Sigmoid colon (tissue), 4 donors: ENCODE data around the gene DNAJB7.

Experiments used
- EP300 ChIP-seq, 4 donors: sonication (generic); formaldehyde crosslinking; IDR thresholded peaks; one replicate each; pipeline ENCODE4 v1.6.1; 2017; ENCODE audit warnings: antibody characterized with exemption in 4 of 4
- POLR2A ChIP-seq, 2 donors: fragments of 450-650 bp; IDR thresholded peaks; one replicate each; pipeline ENCODE4 v1.6.1; 2016; ENCODE audit warnings: antibody characterized with exemption in 2 of 2, mild to moderate bottlenecking in 2 of 2, moderate library complexity in 2 of 2
- POLR2AphosphoS5 ChIP-seq, 4 donors: sonication (generic); formaldehyde crosslinking; IDR thresholded peaks; one replicate each; pipeline ENCODE4 v1.6.1; 2017; ENCODE audit warnings: antibody characterized with exemption in 4 of 4
- TF ChIP-seq, protein P1 (sequence below), 4 experiments: fragments of 450-650 bp in 3 of 4; fragments of 200-600 bp in 1 of 4; IDR thresholded peaks; one replicate each; pipeline ENCODE4 v1.5.1; 2016 to 2019; ENCODE audit warnings: antibody characterized with exemption in 4 of 4, mild to moderate bottlenecking in 3 of 4, moderate library complexity in 2 of 4

DNA sequence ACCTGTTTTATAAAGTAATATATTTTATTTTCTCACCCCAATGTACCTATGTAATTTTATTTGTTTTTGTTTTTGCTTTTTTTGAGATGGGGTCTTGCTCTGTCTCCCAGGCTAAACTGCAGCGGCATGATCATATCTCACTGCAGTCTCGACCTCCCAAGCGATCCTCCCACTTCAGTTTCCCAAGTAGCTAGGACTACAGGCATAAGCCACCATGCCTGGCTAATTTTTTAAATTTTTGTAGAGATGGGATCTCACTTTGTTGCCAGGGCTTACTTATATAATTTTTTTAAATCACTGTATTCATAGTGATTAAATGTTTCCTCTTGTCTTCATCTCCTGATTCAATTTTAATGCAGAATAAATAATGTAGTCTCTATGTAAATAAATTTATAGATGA is 13.2 kb upstream of the DNAJB7 start:
- TF ChIP-seq, protein P1, sequence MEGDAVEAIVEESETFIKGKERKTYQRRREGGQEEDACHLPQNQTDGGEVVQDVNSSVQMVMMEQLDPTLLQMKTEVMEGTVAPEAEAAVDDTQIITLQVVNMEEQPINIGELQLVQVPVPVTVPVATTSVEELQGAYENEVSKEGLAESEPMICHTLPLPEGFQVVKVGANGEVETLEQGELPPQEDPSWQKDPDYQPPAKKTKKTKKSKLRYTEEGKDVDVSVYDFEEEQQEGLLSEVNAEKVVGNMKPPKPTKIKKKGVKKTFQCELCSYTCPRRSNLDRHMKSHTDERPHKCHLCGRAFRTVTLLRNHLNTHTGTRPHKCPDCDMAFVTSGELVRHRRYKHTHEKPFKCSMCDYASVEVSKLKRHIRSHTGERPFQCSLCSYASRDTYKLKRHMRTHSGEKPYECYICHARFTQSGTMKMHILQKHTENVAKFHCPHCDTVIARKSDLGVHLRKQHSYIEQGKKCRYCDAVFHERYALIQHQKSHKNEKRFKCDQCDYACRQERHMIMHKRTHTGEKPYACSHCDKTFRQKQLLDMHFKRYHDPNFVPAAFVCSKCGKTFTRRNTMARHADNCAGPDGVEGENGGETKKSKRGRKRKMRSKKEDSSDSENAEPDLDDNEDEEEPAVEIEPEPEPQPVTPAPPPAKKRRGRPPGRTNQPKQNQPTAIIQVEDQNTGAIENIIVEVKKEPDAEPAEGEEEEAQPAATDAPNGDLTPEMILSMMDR (IDR thresholded peaks at IDR 0.05), result no peak
- no peak for TF ChIP-seq POLR2A (IDR thresholded peaks at IDR 0.05)
- no peak for TF ChIP-seq EP300 (IDR thresholded peaks at IDR 0.05)
- TF ChIP-seq POLR2AphosphoS5 (IDR thresholded peaks at IDR 0.05), result no peak
